SU-DHL-6 (cell line): ENCODE measurements around the gene WIPF1.

ENCODE experiments used
- EZH2phosphoT487 ChIP-seq: fragments of 200-600 bp; sonication (generic), shearing (Covaris generic); conservative IDR thresholded peaks from 2 replicates; pipeline ENCODE4 v1.6.1; 2018; ENCODE audit warnings: mild to moderate bottlenecking, antibody characterized with exemption, low read length, moderate library complexity, mixed read lengths
- TF ChIP-seq, protein P1 (sequence below): fragments of 200-600 bp; sonication (generic); IDR thresholded peaks from one replicate; pipeline ENCODE4 v1.5.1; 2017; ENCODE audit warnings: antibody characterized with exemption, mild to moderate bottlenecking, low read length, moderate library complexity; ENCODE audit not compliant: insufficient read depth, poor library complexity, severe bottlenecking

GRCh38 chr2:174586418-174587295 is 10.9 kb downstream of the WIPF1 start:
- no peak for TF ChIP-seq EZH2phosphoT487
- TF ChIP-seq, protein P1, sequence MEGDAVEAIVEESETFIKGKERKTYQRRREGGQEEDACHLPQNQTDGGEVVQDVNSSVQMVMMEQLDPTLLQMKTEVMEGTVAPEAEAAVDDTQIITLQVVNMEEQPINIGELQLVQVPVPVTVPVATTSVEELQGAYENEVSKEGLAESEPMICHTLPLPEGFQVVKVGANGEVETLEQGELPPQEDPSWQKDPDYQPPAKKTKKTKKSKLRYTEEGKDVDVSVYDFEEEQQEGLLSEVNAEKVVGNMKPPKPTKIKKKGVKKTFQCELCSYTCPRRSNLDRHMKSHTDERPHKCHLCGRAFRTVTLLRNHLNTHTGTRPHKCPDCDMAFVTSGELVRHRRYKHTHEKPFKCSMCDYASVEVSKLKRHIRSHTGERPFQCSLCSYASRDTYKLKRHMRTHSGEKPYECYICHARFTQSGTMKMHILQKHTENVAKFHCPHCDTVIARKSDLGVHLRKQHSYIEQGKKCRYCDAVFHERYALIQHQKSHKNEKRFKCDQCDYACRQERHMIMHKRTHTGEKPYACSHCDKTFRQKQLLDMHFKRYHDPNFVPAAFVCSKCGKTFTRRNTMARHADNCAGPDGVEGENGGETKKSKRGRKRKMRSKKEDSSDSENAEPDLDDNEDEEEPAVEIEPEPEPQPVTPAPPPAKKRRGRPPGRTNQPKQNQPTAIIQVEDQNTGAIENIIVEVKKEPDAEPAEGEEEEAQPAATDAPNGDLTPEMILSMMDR, result no peak
